ENCODE measurements around the gene MRFAP1L1.

The MRFAP1L1 gene

GRCh38 chr4:6749340-6750171 is 39.9 kb upstream of the MRFAP1L1 start:
- H3K4me3 ChIP-seq (ENCODE audit: low read length), result no peak overlapping the region
- no peaks in the 10 kb centered on the region for H3K4me1 ChIP-seq (ENCODE audit: control insufficient read depth, low read depth, low read length)
- H3K18ac ChIP-seq (ENCODE audit: low read length), result no peak overlapping the region
- no peak overlapping the region for H3K4me2 ChIP-seq (ENCODE audit: low read length)
- H4K8ac ChIP-seq (ENCODE audit: low read depth, low read length), result no peak overlapping the region
- no peak overlapping the region for H2AK5ac ChIP-seq (ENCODE audit: low read length)
- no peaks in the 10 kb centered on the region for H3K79me1 ChIP-seq (ENCODE audit: low read length)
- no peaks in the 10 kb centered on the region for H3K27me3 ChIP-seq (ENCODE audit: insufficient read depth, low read length, poor library complexity)
- no CpG with 5 or more reads among the region's 25 CpGs for WGBS (ENCODE audit: extremely low coverage, insufficient coverage, low lambda C conversion rate)
- H3K79me2 ChIP-seq (ENCODE audit: control insufficient read depth, insufficient read depth, low read length), result no peaks in the 10 kb centered on the region
- H2BK5ac ChIP-seq (ENCODE audit: low read length), result no peak overlapping the region
- H4K5ac ChIP-seq (ENCODE audit: low read length), result no peak overlapping the region
- DNase-seq, result no peak
- no peak overlapping the region for H3K4ac ChIP-seq (ENCODE audit: low read depth, low read length)
- no peak overlapping the region for H2BK120ac ChIP-seq (ENCODE audit: low read depth, low read length)
- H3K56ac ChIP-seq (ENCODE audit: low read length), result no peak overlapping the region
- H3K27ac ChIP-seq (ENCODE audit: low read depth, low read length), result no peak overlapping the region
- H3K9ac ChIP-seq (ENCODE audit: low read length), result no peak overlapping the region
- no peak overlapping the region for H3K23ac ChIP-seq (ENCODE audit: low read length)
- no peak overlapping the region for H2BK15ac ChIP-seq (replicated peaks; ENCODE audit: low read depth)
- H3K36me3 ChIP-seq (ENCODE audit: control insufficient read depth, insufficient read depth, low read length), result no peaks in the 10 kb centered on the region

- H3K4me2 ChIP-seq (ENCODE audit: low read length), result no peak overlapping the region
- H2BK15ac ChIP-seq (replicated peaks; ENCODE audit: low read depth), result no peak overlapping the region
- H2BK120ac ChIP-seq (ENCODE audit: low read depth, low read length), result no peak overlapping the region
- no peaks in the 10 kb centered on the region for H3K4me1 ChIP-seq (ENCODE audit: control insufficient read depth, low read depth, low read length)
- no peak overlapping the region for H4K8ac ChIP-seq (ENCODE audit: low read depth, low read length)
- H3K4me3 ChIP-seq (ENCODE audit: low read length), result no peak overlapping the region
- H2BK5ac ChIP-seq (ENCODE audit: low read length), result no peak overlapping the region
- H3K4ac ChIP-seq (ENCODE audit: low read depth, low read length), result no peak overlapping the region
- no peaks in the 10 kb centered on the region for H3K27me3 ChIP-seq (ENCODE audit: insufficient read depth, low read length, poor library complexity)
- no peak overlapping the region for H3K27ac ChIP-seq (ENCODE audit: low read depth, low read length)
- no peak for DNase-seq
- H2AK5ac ChIP-seq (ENCODE audit: low read length), result no peak overlapping the region
- H3K18ac ChIP-seq (ENCODE audit: low read length), result no peak overlapping the region
- H3K79me1 ChIP-seq (ENCODE audit: low read length), result no peaks in the 10 kb centered on the region
- no peak overlapping the region for H3K9ac ChIP-seq (ENCODE audit: low read length)
- WGBS (ENCODE audit: extremely low coverage, insufficient coverage, low lambda C conversion rate), result no CpG with 5 or more reads among the region's 9 CpGs
- no peaks in the 10 kb centered on the region for H3K79me2 ChIP-seq (ENCODE audit: control insufficient read depth, insufficient read depth, low read length)
- H3K23ac ChIP-seq (ENCODE audit: low read length), result no peak overlapping the region
- no peak overlapping the region for H3K56ac ChIP-seq (ENCODE audit: low read length)
- no peaks in the 10 kb centered on the region for H3K36me3 ChIP-seq (ENCODE audit: control insufficient read depth, insufficient read depth, low read length)
- H4K5ac ChIP-seq (ENCODE audit: low read length), result no peak overlapping the region
Measured at GRCh38 chr4:6748286-6748685, 38.6 kb upstream of the MRFAP1L1 start.

GRCh38 chr4:6747294-6748051 is 37.8 kb upstream of the MRFAP1L1 start:
- H2BK15ac ChIP-seq (replicated peaks; ENCODE audit: low read depth), result no peak overlapping the region
- no peaks in the 10 kb centered on the region for H3K79me2 ChIP-seq (ENCODE audit: control insufficient read depth, insufficient read depth, low read length)
- no peaks in the 10 kb centered on the region for H3K36me3 ChIP-seq (ENCODE audit: control insufficient read depth, insufficient read depth, low read length)
- H3K56ac ChIP-seq (ENCODE audit: low read length), result no peak overlapping the region
- no peaks in the 10 kb centered on the region for H3K27me3 ChIP-seq (ENCODE audit: insufficient read depth, low read length, poor library complexity)
- no peak overlapping the region for H2BK5ac ChIP-seq (ENCODE audit: low read length)
- H3K4ac ChIP-seq (ENCODE audit: low read depth, low read length), result no peak overlapping the region
- H3K79me1 ChIP-seq (ENCODE audit: low read length), result no peaks in the 10 kb centered on the region
- no peak overlapping the region for H4K8ac ChIP-seq (ENCODE audit: low read depth, low read length)
- no peak for DNase-seq
- no CpG with 5 or more reads among the region's 11 CpGs for WGBS (ENCODE audit: extremely low coverage, insufficient coverage, low lambda C conversion rate)
- no peak overlapping the region for H3K23ac ChIP-seq (ENCODE audit: low read length)
- H3K18ac ChIP-seq (ENCODE audit: low read length), result no peak overlapping the region
- H3K27ac ChIP-seq (ENCODE audit: low read depth, low read length), result no peak overlapping the region
- H3K9ac ChIP-seq (ENCODE audit: low read length), result no peak overlapping the region
- H2BK120ac ChIP-seq (ENCODE audit: low read depth, low read length), result no peak overlapping the region
- no peak overlapping the region for H3K4me2 ChIP-seq (ENCODE audit: low read length)
- no peak overlapping the region for H3K4me3 ChIP-seq (ENCODE audit: low read length)
- H2AK5ac ChIP-seq (ENCODE audit: low read length), result no peak overlapping the region
- H3K4me1 ChIP-seq (ENCODE audit: control insufficient read depth, low read depth, low read length), result no peaks in the 10 kb centered on the region
- no peak overlapping the region for H4K5ac ChIP-seq (ENCODE audit: low read length)

- no peak overlapping the region for H3K23ac ChIP-seq (ENCODE audit: low read length)
- no CpG with 5 or more reads among the region's 20 CpGs for whole genome bisulfite sequencing (ENCODE audit: extremely low coverage, insufficient coverage, low lambda C conversion rate)
- no peak overlapping the region for H4K5ac ChIP-seq (ENCODE audit: low read length)
Measured at GRCh38 chr4:6746721-6747293, 37.1 kb upstream of the MRFAP1L1 start.

GRCh38 chr4:6742989-6743388 is 33.3 kb upstream of the MRFAP1L1 start:
- no peaks in the 10 kb centered on the region for H3K27me3 ChIP-seq (ENCODE audit: insufficient read depth, low read length, poor library complexity)
- no peak overlapping the region for H2BK15ac ChIP-seq (replicated peaks; ENCODE audit: low read depth)
- H3K4me1 ChIP-seq (ENCODE audit: control insufficient read depth, low read depth, low read length), result no peaks in the 10 kb centered on the region
- no peak overlapping the region for H3K56ac ChIP-seq (ENCODE audit: low read length)
- H4K8ac ChIP-seq (ENCODE audit: low read depth, low read length), result no peak overlapping the region
- H3K18ac ChIP-seq (ENCODE audit: low read length), result no peak overlapping the region
- no peaks in the 10 kb centered on the region for H3K36me3 ChIP-seq (ENCODE audit: control insufficient read depth, insufficient read depth, low read length)
- no peak overlapping the region for H2AK5ac ChIP-seq (ENCODE audit: low read length)
- H3K27ac ChIP-seq (ENCODE audit: low read depth, low read length), result no peak overlapping the region
- H3K23ac ChIP-seq (ENCODE audit: low read length), result no peak overlapping the region
- no peak overlapping the region for H4K5ac ChIP-seq (ENCODE audit: low read length)
- no peaks in the 10 kb centered on the region for H3K79me1 ChIP-seq (ENCODE audit: low read length)
- no peak overlapping the region for H3K4me2 ChIP-seq (ENCODE audit: low read length)
- no peak overlapping the region for H3K4ac ChIP-seq (ENCODE audit: low read depth, low read length)
- no peak overlapping the region for H3K4me3 ChIP-seq (ENCODE audit: low read length)
- no peak overlapping the region for H2BK5ac ChIP-seq (ENCODE audit: low read length)
- H3K79me2 ChIP-seq (ENCODE audit: control insufficient read depth, insufficient read depth, low read length), result no peaks in the 10 kb centered on the region
- no CpG with 5 or more reads among the region's 11 CpGs for WGBS (ENCODE audit: extremely low coverage, insufficient coverage, low lambda C conversion rate)
- no peak for DNase-seq
- H2BK120ac ChIP-seq (ENCODE audit: low read depth, low read length), result no peak overlapping the region
- no peak overlapping the region for H3K9ac ChIP-seq (ENCODE audit: low read length)

More at GRCh38 chr4:6746721-6747293, 37.1 kb upstream of the MRFAP1L1 start:
- Histone ChIP-seq H4K8ac (ENCODE audit: low read depth, low read length) (no peak overlapping the region), H2BK120ac (ENCODE audit: low read depth, low read length) (no peak overlapping the region), H3K4ac (ENCODE audit: low read depth, low read length) (no peak overlapping the region), H2BK15ac (replicated peaks; ENCODE audit: low read depth) (no peak overlapping the region), H3K27ac (ENCODE audit: low read depth, low read length) (no peak overlapping the region), H3K27me3 (ENCODE audit: insufficient read depth, low read length, poor library complexity) (no peaks in the 10 kb centered on the region), H3K79me2 (ENCODE audit: control insufficient read depth, insufficient read depth, low read length) (no peaks in the 10 kb centered on the region), H3K4me2 (ENCODE audit: low read length) (no peak overlapping the region), H2AK5ac (ENCODE audit: low read length) (no peak overlapping the region), H2BK5ac (ENCODE audit: low read length) (no peak overlapping the region), H3K9ac (ENCODE audit: low read length) (no peak overlapping the region), H3K79me1 (ENCODE audit: low read length) (no peaks in the 10 kb centered on the region), H3K36me3 (ENCODE audit: control insufficient read depth, insufficient read depth, low read length) (no peaks in the 10 kb centered on the region), H3K4me1 (ENCODE audit: control insufficient read depth, low read depth, low read length) (no peaks in the 10 kb centered on the region), H3K18ac (ENCODE audit: low read length) (no peak overlapping the region), H3K56ac (ENCODE audit: low read length) (no peak overlapping the region), H3K4me3 (ENCODE audit: low read length) (no peak overlapping the region)
- no peak for DNase-seq

Measured in mesendoderm (in vitro differentiated cells).